DMS 273 treated with DMSO at 0.1 percent for 48 hours (cell line): ENCODE measurements around the gene LRFN2.
A peak's percentile ranks its signal among the peaks of the same experiment; 100 is the strongest.

Source experiments
- DNase-seq: peaks from one replicate; lab custom pipeline; 2025; lab: John Stamatoyannopoulos, UW

The LRFN2 gene

GRCh38 chr6:40477246-40478126 is 109.7 kb downstream of the LRFN2 start:
- DNase-seq, result no peak

- no peak for DNase-seq
Observed at GRCh38 chr6:40476673-40477072, 110.5 kb downstream of the LRFN2 start.

GRCh38 chr6:40474937-40475336 is 112.2 kb downstream of the LRFN2 start:
- DNase-seq, result no peak

GRCh38 chr6:40473026-40473425 is 114.1 kb downstream of the LRFN2 start:
- DNase-seq, result no peak

DNA sequence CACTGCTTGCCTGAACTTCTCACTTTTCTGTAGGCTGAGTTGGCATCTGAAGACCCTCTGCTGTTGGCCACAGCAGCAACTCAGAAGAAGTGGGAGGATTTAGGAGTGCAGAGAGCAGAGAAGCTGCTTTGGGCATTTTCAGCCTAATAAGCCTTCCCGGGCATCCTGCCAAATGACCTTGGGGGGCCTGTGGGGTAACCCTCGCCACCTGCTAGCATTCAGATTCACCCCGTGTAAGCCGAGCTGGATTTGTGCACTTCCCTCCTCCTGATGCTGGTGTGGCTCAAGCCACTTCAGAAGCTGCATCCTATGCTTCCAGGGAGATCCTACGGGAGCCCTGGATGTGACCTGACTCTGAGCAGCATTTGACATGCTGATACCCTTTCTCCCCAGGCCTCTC is 114.8 kb downstream of the LRFN2 start:
- DNase-seq, result peak; percentile 8

GRCh38 chr6:40471243-40471642 is 115.9 kb downstream of the LRFN2 start:
- no peak for DNase-seq

- no peak for DNase-seq
Observed at GRCh38 chr6:40469323-40469722, 117.8 kb downstream of the LRFN2 start.

GRCh38 chr6:40466986-40467539 is 120.1 kb downstream of the LRFN2 start:
- no peak for DNase-seq

DNA sequence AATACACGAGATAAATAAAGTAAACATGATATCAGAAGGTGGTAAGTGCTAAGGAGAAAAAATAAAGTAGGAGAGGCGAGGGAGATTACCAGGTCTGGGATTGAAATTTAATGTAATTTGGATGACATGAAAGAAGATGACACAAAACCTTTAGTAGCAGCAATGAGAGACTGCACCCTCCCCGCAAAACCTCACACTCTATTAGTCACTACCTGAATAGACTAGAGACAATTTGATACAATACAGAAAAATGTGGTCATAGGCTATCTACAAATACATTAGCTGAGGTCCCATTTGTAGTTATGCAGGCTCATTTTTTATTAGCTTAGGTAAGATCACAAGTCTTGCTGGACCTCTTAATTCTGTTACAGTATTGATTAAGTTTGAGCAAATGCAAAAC is 125.5 kb downstream of the LRFN2 start:
- no peak for DNase-seq

GRCh38 chr6:40460380-40460779 is 126.8 kb downstream of the LRFN2 start:
- no peak for DNase-seq

- no peak for DNase-seq
Observed at GRCh38 chr6:40457261-40457660, 129.9 kb downstream of the LRFN2 start.

GRCh38 chr6:40456390-40457013 is 130.7 kb downstream of the LRFN2 start:
- DNase-seq, result no peak

DNA sequence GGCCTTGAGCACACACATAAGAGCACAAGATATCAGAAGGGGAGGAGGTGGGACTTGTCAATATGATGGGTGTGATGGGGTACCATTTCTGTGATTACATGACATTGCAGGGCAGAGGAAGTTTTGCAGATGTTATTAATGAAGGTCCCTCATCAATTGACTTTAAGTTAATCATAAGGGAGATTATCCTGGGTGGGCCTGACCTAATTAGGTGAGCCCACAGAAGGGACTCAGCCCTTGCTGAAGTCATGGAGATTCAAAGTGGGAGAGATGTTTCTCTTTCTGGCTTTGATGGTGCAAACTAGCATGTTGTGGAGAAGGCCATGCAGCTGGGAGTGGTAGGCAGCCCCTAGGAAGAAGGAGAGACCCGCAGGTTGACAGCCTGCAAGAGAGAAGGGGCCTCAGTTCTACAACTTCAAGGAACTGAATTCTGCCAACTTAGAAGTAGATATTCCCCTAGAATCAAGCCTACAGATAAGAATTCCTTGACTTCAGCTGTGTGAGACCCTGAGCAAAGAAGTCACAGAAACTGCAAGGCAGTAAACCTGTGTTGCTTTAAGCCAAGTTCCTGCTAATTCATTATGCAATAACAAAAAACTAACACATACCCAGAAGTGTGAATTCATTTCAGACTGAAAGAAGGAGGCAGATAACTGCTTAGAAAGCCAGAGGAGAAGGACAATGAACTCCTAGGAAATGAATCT is 131.3 kb downstream of the LRFN2 start:
- DNase-seq, result no peak

- no peak for DNase-seq
Observed at GRCh38 chr6:40450483-40450882, 136.7 kb downstream of the LRFN2 start.

- no peak for DNase-seq
Observed at GRCh38 chr6:40444811-40445210, 142.4 kb downstream of the LRFN2 start.

- DNase-seq, result no peak
Observed at GRCh38 chr6:40444312-40444711, 142.9 kb downstream of the LRFN2 start.

GRCh38 chr6:40443842-40444241 is 143.3 kb downstream of the LRFN2 start:
- DNase-seq, result no peak

DNA sequence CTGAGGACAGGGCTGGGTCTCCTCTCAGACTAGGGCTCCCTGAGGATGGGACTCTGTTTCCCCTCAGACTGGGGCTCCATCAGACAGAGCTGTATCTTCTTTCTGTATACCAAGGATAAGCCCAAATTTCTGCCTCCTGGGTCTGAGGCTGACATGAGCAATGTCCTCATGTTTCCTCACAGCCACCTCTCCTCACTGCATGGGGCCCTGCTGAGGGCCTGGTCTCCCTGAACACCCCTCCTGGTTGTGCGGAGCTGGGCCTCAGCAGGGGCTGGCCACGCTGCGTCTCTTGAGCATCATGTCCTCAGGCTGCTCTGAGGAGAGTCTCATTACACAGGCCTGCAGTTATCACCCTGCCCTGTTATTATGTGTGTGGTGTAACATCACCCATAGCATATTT is 144.6 kb downstream of the LRFN2 start:
- DNase-seq, result no peak

DNA sequence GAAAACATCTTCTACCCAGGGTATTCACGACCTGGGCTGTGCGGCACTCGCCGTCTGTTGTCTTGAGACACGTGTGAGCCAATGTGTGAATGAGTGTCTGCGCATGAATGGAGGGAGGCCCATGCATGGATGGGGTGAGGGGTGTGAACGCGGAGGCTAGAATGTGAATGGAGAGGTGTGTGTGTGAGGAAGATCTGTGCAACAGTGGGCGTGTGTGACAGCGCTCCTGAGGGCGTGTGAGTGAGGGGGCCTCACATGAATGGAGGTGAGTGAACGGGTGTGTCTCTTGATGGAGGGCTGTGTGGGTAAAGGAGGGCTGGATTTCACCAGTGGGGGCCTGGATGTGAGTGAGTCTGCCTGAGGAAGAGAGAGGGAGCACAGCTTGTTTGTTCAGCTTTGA is 146.0 kb downstream of the LRFN2 start:
- DNase-seq, result no peak

GRCh38 chr6:40440053-40440452 is 147.1 kb downstream of the LRFN2 start:
- no peak for DNase-seq

DNA sequence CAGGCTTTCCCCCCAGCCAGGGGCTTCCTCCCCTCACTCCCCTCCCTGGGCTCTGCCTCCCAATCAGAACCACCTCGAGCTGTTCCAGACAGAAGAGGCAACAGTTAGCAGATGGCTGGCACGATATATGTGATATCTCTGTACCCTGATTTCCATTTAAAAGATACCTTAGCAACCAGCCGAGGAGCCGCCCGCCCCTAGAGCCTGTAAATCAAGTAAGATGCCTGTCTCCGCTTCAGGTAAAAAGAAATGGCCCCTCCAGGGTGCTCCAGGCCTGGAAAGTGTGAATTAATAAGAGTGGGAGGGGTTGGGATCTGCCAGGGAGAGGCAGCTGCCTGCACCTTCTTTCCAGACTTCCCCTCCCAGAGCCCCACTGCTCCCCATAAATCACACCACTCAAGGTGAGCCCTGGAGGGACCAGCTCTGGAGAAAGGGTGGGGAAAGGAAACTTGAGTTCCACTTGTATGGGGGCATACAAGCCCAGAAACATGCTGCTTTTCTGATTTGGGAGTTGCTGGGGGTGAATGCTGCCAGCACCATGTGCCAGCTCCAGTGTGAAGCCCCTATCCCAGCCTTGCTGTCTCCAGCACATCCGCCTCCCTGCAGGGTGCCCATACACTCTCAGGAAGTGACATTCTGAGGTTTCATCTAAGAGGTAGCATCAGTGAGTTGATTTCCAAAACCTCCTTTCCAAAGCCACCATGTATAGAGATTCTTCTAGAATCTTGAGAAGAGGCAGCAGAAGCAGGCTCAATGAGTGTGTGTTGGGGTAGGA is 148.0 kb downstream of the LRFN2 start:
- DNase-seq, result no peak
